HepG2 (cell line): ENCODE results near the gene CUL4A.

ENCODE experiments used
- CREM ChIP-seq, 2 experiments: sonication (generic) in 1 of 2; formaldehyde crosslinking in 1 of 2; IDR thresholded peaks; 2 replicates each; pipeline versions ENCODE4 v1.4.0 to v1.6.1; 2016 to 2020; ENCODE audit warnings: antibody characterized with exemption in 1 of 2, mild to moderate bottlenecking in 1 of 2, missing genetic modification reagents in 1 of 2
- JUN ChIP-seq: sonication (generic); formaldehyde crosslinking; IDR thresholded peaks from 2 replicates; pipeline ENCODE4 v1.4.0; 2020; ENCODE audit warnings: mild to moderate bottlenecking, missing genetic modification reagents
- PAF1 ChIP-seq: IDR thresholded peaks from 2 replicates; pipeline ENCODE4 v1.6.1; 2016; ENCODE audit warnings: missing genetic modification reagents, missing compliant biosample characterization
- TEAD3 ChIP-seq: optimal IDR thresholded peaks from 2 replicates; pipeline ENCODE3; 2016; ENCODE audit warnings: borderline replicate concordance
- U2AF2 ChIP-seq: fragments of 200-400 bp; formaldehyde crosslinking; IDR thresholded peaks from 2 replicates; pipeline ENCODE4 v1.6.1; 2017; ENCODE audit warnings: low read depth, mild to moderate bottlenecking, low read length

DNA sequence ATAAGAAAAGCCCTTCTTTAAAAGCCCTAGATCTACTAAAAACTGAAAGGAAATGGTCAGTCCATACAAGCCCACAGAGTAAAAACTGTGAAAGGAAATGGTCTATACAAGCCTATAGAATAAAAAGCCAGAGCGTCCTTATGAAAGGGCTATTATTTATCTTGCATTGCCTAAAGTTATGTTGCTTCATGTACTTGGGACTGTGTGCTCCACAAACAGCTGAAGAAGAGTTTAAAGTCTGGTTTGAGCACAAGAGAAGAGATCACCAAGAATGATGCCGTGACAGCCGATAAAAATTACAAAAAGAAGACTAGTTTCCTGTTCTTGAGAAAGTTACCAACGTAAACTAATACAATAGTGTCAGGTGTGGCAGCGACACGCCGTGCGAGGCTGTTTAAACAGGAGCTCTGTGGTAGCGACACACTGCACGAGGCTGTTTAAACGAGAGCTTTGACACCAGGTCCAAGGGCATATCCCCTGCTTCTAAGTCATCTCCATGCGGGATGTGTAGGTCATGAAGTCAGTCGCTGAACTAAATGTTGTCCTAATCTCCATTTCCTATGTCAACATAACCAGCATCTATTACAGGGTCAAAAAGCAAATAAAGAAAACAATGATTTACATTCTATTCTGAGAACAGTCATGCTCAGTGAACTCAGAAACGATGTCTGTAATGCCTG, 25.8 kb upstream of the CUL4A start:
- peak; percentile 70 for TF ChIP-seq TEAD3
- no peak for TF ChIP-seq U2AF2
- TF ChIP-seq PAF1 (CRISPR knock-in tag) = no peak
- peak; percentile 50; the same call in 1 of the 2 replicates for TF ChIP-seq CREM (IDR thresholded peaks at IDR 0.05)
- TF ChIP-seq CREM (CRISPR knock-in tag; IDR thresholded peaks at IDR 0.05) = no peak
- no peak for TF ChIP-seq JUN (CRISPR knock-in tag)
